Measurements from ENCODE around the gene SEMA5B.

Gene SEMA5B

GRCh38 chr3:122892118-122892960 is 135.2 kb downstream of the SEMA5B start:
- no peak for DNase-seq (ENCODE audit: low read depth in 2 of 2)

- DNase-seq (ENCODE audit: low read depth in 2 of 2) = no peak
Measured at GRCh38 chr3:122890720-122891220, 136.8 kb downstream of the SEMA5B start.

- peak; percentile 22 to 32 for DNase-seq (ENCODE audit: low read depth in 2 of 2)
Measured at GRCh38 chr3:122890077-122890719, 137.4 kb downstream of the SEMA5B start.

GRCh38 chr3:122886946-122887345 is 140.6 kb downstream of the SEMA5B start:
- no peak for DNase-seq (ENCODE audit: low read depth in 2 of 2)

GRCh38 chr3:122886251-122886650 is 141.3 kb downstream of the SEMA5B start:
- DNase-seq (ENCODE audit: low read depth in 2 of 2) = no peak

GRCh38 chr3:122882361-122882947 is 145.1 kb downstream of the SEMA5B start:
- no peak for DNase-seq (ENCODE audit: low read depth in 2 of 2)

- no peak for DNase-seq (ENCODE audit: low read depth in 2 of 2)
Measured at GRCh38 chr3:122880624-122881023, 146.9 kb downstream of the SEMA5B start.

- DNase-seq (ENCODE audit: low read depth in 2 of 2) = no peak
Measured at GRCh38 chr3:122880173-122880572, 147.4 kb downstream of the SEMA5B start.

- no peak for DNase-seq (ENCODE audit: low read depth in 2 of 2)
Measured at GRCh38 chr3:122875547-122876127, 151.9 kb downstream of the SEMA5B start.

- DNase-seq (ENCODE audit: low read depth in 2 of 2) = no peak
Measured at GRCh38 chr3:122873741-122874515, 153.6 kb downstream of the SEMA5B start.

- DNase-seq (ENCODE audit: low read depth in 2 of 2) = no peak
Measured at GRCh38 chr3:122868322-122868721, 159.2 kb downstream of the SEMA5B start.

- DNase-seq (ENCODE audit: low read depth in 2 of 2) = no peak
Measured at GRCh38 chr3:122864498-122864897, 163.1 kb downstream of the SEMA5B start.

GRCh38 chr3:122862381-122862780 is 165.2 kb downstream of the SEMA5B start:
- DNase-seq (ENCODE audit: low read depth in 2 of 2) = no peak

Measured in fibroblast of skin of left quadriceps (primary cell).